ENCODE data around the gene PNPLA7. TPM values are rescaled to one million over a fixed set of nuclear protein-coding genes. Genes with fewer than 3 reads are reported as not detected.

The PNPLA7 gene
- total RNA-seq, 1 donor from 2014 or later: 0.06 TPM

GRCh38 chr9:137434498-137435380, 115.5 kb downstream of the PNPLA7 start:
- TF ChIP-seq CTCF (conservative IDR thresholded peaks at IDR 0.05; ENCODE audit: low read depth, low read length): no peak
- DNase-seq (ENCODE audit: low read depth): no peak
- H3K4me3 ChIP-seq (ENCODE audit: low read depth, low read length): no peak overlapping the region

DNA sequence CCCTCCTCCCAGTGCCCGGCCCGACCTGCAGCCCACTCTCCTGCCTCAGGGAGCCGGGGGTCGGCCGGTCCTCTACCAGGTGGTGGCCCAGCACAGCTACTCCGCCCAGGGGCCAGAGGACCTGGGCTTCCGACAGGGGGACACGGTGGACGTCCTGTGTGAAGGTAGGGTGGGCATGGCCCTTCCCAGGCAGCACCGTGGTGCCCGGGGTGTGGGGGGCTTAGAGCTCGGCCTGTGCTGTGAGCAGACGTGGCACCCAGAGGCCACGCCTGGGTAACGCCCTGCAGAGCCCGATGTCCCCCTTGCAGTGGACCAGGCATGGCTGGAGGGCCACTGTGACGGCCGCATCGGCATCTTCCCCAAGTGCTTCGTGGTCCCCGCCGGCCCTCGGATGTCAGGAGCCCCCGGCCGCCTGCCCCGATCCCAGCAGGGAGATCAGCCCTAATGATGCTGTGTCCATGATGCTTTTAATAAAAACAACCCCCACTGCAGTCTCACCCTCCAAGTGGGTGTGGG, 116.2 kb downstream of the PNPLA7 start:
- no peak for DNase-seq (ENCODE audit: low read depth)
- H3K4me3 ChIP-seq (ENCODE audit: low read depth, low read length): no peak overlapping the region
- TF ChIP-seq CTCF (conservative IDR thresholded peaks at IDR 0.05; ENCODE audit: low read depth, low read length): no peak

DNA sequence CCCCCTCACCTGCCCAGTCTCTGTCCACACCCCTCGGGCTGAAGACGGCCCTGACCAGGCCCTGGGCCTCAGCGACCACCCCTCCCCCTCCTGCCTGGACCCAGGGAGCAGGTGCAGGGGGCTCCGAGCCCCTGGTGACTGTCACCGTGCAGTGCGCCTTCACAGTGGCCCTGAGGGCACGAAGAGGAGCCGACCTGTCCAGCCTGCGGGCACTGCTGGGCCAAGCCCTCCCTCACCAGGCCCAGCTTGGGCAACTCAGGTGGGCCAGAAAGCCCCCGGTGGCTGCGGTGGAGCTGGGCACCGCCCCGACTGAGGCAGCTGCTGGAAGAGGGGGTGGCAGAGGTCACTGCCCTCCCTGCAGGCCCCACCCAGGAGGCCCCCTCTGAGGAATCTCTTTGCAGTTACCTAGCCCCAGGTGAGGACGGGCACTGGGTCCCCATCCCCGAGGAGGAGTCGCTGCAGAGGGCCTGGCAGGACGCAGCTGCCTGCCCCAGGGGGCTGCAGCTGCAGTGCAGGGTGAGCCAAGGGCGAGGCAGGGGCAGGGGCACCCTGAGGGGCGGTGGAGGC, 116.8 kb downstream of the PNPLA7 start:
- TF ChIP-seq CTCF (conservative IDR thresholded peaks at IDR 0.05; ENCODE audit: low read depth, low read length): no peak
- DNase-seq (ENCODE audit: low read depth): no peak
- H3K4me3 ChIP-seq (ENCODE audit: low read depth, low read length): no peak overlapping the region

GRCh38 chr9:137432687-137433348, 117.4 kb downstream of the PNPLA7 start:
- DNase-seq (ENCODE audit: low read depth): no peak
- TF ChIP-seq CTCF (conservative IDR thresholded peaks at IDR 0.05; ENCODE audit: low read depth, low read length): no peak

DNA sequence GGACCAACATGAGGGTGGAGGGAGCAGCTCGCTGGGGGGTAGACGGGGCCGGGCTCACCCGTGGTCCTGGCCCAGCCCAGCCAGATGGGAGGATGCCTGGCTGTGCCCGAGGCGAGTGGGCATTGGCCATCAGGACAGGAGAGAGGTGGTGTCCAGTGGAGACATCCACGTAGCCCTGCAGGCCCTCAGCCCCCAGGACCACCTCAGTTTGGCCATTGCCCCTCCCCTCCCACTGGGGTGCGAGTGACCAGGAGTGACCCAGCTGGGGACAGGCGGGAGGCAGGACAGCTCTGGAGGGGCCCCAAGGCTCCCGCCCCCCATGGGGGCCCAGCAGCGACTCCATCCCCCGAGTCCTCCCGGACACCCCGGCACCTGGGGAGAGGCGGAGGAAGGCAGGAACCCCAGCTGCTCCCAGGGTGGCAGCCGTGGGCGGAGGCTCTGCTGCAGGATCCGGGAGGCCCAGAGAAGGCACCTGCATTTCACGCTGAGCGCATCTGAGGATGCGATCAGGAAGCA, 118.7 kb downstream of the PNPLA7 start:
- DNase-seq (ENCODE audit: low read depth): no peak
- no peak for TF ChIP-seq CTCF (conservative IDR thresholded peaks at IDR 0.05; ENCODE audit: low read depth, low read length)
- no peak overlapping the region for H3K4me3 ChIP-seq (ENCODE audit: low read depth, low read length)

More at GRCh38 chr9:137432687-137433348, 117.4 kb downstream of the PNPLA7 start:
- H3K4me3 ChIP-seq (ENCODE audit: low read depth, low read length): no peak overlapping the region

GRCh38 chr9:137430723-137431415, 119.3 kb downstream of the PNPLA7 start:
- DNase-seq (ENCODE audit: low read depth): no peak
- TF ChIP-seq CTCF (conservative IDR thresholded peaks at IDR 0.05; ENCODE audit: low read depth, low read length): no peak
- H3K4me3 ChIP-seq (ENCODE audit: low read depth, low read length): no peak overlapping the region

All from epithelial cell of proximal tubule (primary cell).